K562 treated with DMSO at 1 percent for 4 hours (cell line): Measurements from ENCODE around the gene CDC37. TPM values are rescaled to one million over a fixed set of nuclear protein-coding genes. Genes with fewer than 3 reads are reported as not detected.

Experiments used
- total RNA-seq: library from RNA; unstranded; fragments of 300-600 nt; gene quantifications from 2 replicates; pipeline ENCODE4 v1.2.3, GENCODE V29; 2022; ENCODE audit not compliant: insufficient read depth

The CDC37 gene
- total RNA-seq: 266 and 284 TPM in 2 replicates

GRCh38 chr19:10403137-10404021, at the start of gene CDC37:
Gene CDC37, minus strand, starts transcription at chr19:10403542. Its CDS starts 63 bp downstream, at chr19:10403479.

DNA sequence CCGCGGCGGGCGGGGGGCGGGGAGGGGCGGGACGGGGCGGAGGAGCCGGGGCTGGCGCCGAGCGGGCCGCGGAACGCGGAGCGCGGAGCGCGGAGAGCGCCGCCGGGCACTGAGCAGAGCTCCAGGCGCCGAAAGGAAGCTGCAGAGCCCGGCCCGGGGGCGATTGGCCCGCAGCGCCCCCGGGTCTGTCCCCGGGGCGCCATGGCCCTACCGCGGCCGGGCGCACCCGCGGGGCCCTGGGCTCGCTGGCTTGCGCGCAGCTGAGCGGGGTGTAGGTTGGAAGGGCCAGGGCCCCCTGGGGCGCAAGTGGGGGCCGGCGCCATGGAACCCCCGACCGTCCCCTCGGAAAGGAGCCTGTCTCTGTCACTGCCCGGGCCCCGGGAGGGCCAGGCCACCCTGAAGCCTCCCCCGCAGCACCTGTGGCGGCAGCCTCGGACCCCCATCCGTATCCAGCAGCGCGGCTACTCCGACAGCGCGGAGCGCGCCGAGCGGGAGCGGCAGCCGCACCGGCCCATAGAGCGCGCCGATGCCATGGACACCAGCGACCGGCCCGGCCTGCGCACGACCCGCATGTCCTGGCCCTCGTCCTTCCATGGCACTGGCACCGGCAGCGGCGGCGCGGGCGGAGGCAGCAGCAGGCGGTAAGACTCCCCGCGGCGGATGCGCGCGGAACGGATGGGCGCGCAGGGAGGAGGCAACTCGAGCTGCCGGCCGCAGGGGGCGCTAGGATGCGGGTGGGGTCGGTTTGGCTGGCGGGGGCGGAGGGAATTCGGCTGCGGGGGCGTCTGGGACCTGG, 17.3 kb upstream of the CDC37 start, which contains the start of gene PDE4A:
TSS of gene PDE4A (plus strand) at position 95 of the 796 bp plus-strand sequence. CDS start at position 322, 227 bp downstream.

DNA sequence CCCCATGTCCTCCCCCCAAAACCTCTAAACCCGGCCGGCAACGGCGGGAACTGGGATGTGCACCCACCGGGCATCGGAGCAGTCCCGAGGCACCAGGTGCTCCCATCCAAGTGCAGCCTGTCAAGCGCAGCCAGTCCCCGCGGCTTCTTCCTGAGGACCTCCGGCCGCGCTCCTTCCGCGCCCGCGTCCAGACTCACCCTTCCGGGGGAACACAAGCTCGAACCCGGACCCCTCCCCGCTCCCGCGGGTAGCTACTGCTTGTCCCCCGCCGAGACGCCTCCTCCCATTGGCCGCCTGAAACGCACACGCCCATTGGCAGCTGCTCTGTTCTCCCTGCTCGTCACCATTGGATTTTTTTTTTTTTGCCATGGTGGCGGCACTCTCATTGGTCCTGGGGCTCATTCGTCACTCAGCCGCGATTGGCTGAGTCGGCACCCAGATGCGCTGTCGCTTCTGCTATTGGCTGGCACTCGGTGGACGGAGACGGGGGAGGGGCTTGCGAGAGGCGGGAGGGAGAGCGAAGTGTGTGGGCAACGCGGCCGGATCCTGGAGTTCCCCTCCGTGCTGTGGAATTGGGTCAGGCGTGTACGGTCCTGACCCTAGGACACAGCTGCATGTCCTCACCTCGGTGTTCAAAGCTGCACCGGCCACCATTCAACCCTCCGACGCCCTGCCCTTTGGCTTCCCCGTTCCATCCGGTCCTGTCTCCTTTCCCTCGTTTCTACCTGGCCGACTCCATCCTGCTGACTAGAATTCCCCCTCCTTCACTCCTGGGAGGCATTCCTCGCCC, 22.8 kb downstream of the CDC37 start, which contains the start of gene TYK2:
TSS of gene TYK2 (minus strand) at position 260 of the 790 bp plus-strand sequence. CDS start 2,166 bp downstream, outside the sequence.

Other genes starting within 250 kb of the CDC37 start
- 140 and 183 TPM in 2 replicates for gene DNMT1, start 208.6 kb downstream of the CDC37 start, total RNA-seq
- gene S1PR2, start 172.2 kb downstream of the CDC37 start, total RNA-seq: 1.7 and 1.9 TPM in 2 replicates
- gene MRPL4, start 151.3 kb downstream of the CDC37 start, total RNA-seq: 128 and 153 TPM in 2 replicates
- gene ICAM1, start 132.4 kb downstream of the CDC37 start, total RNA-seq: 42.4 and 49.5 TPM in 2 replicates
- 87.1 and 92.6 TPM in 2 replicates for gene ICAM4, start 116.6 kb downstream of the CDC37 start, total RNA-seq
- 37.0 and 39.1 TPM in 2 replicates for gene ICAM5, start 113.6 kb downstream of the CDC37 start, total RNA-seq
- 6.8 and 13.6 TPM in 2 replicates for gene ZGLP1, start 93.7 kb downstream of the CDC37 start, total RNA-seq
- 27.8 and 42.6 TPM in 2 replicates for gene FDX2, start 87.5 kb downstream of the CDC37 start, total RNA-seq
- gene RAVER1, start 70.0 kb downstream of the CDC37 start, total RNA-seq: 60.1 and 84.3 TPM in 2 replicates
- gene ICAM3, start 63.9 kb downstream of the CDC37 start, total RNA-seq: 8.1 and 15.6 TPM in 2 replicates
- gene TYK2, start 23.0 kb downstream of the CDC37 start, total RNA-seq: 128 and 144 TPM in 2 replicates
- 8.9 and 20.3 TPM in 2 replicates for gene PDE4A, start 17.0 kb upstream of the CDC37 start, total RNA-seq
- 50.6 and 59.5 TPM in 2 replicates for gene KEAP1, start 99.8 kb upstream of the CDC37 start, total RNA-seq
- not detected in 2 replicates for gene S1PR5, start 113.9 kb upstream of the CDC37 start, total RNA-seq
- gene ATG4D, start 140.4 kb upstream of the CDC37 start, total RNA-seq: 64.0 and 67.0 TPM in 2 replicates
- gene KRI1, start 162.5 kb upstream of the CDC37 start, total RNA-seq: 31.8 and 31.9 TPM in 2 replicates
- 38.7 and 39.7 TPM in 2 replicates for gene CDKN2D, start 165.4 kb upstream of the CDC37 start, total RNA-seq
- gene AP1M2, start 183.8 kb upstream of the CDC37 start, total RNA-seq: not detected in 2 replicates
- gene SLC44A2, start 222.0 kb upstream of the CDC37 start, total RNA-seq: 34.4 and 49.9 TPM in 2 replicates